ENCODE results near the gene MYLK.

Gene MYLK

DNA sequence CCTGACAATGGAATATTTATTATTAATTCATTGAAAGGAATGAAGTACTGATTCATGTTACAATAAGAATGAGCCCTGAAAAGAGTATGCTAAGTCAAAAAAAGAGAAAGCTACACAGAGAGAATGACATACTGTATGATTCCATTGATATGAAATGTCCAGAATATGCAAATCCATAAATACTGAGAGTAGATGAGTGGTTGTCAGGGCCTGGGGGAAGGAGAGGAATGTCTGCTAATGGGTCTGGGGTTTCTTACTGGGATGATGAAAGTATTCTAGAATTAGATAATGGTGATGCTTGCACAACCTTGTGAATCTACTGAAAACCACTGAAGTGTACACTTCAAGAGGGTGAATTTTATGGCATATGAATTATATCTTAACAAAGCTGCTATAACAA, 219.4 kb downstream of the MYLK start:
- H3K4me3 ChIP-seq (ENCODE audit: low read length), result no peak overlapping the region
- DNase-seq (ENCODE audit: low read depth), result no peak
- TF ChIP-seq, protein P1, sequence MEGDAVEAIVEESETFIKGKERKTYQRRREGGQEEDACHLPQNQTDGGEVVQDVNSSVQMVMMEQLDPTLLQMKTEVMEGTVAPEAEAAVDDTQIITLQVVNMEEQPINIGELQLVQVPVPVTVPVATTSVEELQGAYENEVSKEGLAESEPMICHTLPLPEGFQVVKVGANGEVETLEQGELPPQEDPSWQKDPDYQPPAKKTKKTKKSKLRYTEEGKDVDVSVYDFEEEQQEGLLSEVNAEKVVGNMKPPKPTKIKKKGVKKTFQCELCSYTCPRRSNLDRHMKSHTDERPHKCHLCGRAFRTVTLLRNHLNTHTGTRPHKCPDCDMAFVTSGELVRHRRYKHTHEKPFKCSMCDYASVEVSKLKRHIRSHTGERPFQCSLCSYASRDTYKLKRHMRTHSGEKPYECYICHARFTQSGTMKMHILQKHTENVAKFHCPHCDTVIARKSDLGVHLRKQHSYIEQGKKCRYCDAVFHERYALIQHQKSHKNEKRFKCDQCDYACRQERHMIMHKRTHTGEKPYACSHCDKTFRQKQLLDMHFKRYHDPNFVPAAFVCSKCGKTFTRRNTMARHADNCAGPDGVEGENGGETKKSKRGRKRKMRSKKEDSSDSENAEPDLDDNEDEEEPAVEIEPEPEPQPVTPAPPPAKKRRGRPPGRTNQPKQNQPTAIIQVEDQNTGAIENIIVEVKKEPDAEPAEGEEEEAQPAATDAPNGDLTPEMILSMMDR (conservative IDR thresholded peaks at IDR 0.05; ENCODE audit: low read length), result no peak

DNA sequence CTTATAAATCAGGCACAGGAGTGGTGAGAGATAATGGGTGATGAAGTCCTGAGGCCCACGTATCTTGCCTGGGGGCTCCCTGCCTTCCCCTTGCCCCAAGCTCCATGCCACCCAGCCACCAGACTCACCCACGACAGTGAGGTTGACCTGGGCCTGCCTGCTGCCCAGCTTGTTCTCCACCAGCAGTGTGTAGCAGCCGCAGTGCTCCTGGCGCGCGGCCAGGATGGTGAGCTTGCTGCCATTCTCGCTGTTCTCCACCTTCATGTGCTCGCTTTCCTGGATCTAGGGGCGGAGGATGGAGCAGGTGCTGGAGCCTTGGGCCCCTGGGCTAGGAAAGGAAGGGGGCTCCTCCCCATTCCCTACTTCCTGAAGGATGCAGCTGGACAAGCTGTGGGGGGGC, 220.2 kb downstream of the MYLK start:
- TF ChIP-seq, protein P1 (conservative IDR thresholded peaks at IDR 0.05; ENCODE audit: low read length), result no peak
- no peak for DNase-seq (ENCODE audit: low read depth)
- H3K4me3 ChIP-seq (ENCODE audit: low read length), result no peak overlapping the region

DNA sequence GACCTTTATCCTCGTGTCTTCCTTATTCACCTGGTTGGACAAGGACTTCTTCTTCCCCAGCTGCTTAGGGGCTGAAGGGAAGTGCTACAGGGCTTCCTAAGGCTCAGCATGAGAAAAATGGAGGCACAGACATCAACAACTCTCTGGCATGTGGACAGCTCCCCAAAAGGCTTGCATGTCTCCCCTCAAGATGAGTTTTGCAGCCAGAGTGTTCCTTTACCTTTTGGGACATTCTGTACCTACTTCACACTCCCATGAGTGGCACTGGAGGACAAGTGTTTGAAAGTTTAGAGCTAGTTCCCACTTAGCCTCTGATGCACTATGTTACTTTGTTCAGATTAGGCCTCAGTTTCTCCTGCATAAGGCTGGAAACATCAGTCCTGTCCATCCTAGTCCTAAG, 222.2 kb downstream of the MYLK start:
- TF ChIP-seq, protein P1 (conservative IDR thresholded peaks at IDR 0.05; ENCODE audit: low read length), result no peak
- DNase-seq (ENCODE audit: low read depth), result no peak

DNA sequence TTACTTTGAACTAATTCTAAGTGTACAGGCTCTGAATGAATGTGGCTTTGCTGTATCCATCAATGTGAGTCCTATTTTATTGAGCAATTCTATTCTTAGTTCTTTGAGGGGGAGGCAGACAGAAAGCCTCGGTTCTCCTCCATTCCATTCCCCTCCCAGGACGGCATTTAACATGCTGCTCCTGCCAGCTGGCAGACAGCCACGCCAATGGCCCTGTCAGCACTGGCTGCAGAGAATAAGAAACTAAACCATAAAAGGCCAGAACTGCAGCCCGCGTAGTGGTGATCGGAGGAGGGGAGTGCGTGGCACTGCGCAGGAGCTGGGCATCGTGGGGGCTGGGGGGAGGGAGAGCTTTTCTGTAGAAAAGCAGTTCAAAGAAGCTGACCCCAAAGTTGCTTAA, 223.2 kb downstream of the MYLK start:
- peak; percentile 99 for DNase-seq (ENCODE audit: low read depth)
- no peak overlapping the region for H3K4me3 ChIP-seq (ENCODE audit: low read length)

More for the DNA sequence above, 222.2 kb downstream of the MYLK start:
- H3K4me3 ChIP-seq (ENCODE audit: low read length), result no peak overlapping the region

DNA sequence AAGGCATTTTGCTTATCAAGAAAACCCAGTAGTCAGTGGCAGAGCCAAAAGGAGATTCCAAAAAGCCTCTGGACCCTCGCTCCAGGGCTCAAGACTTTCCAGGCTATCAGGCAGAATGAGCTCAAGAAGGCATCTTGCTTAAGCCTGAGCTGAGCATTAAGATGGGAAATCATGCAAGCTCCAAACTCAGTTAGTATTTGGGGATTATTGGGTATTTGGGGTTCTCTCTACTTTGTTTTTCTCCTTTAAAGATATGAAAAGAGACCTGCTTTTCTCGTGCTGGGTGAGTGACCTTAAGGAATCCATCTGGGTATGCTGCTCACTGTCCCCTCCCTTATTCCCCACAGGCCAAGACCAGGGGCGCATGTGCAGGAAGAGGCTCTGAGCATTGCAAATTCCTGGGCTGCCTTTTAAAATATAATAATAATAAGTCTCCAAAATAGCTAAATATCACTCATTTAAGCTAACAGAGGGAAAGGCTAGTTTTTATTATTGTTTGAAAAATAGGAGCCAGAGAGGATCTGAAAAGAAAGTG, 223.9 kb downstream of the MYLK start:
- no peak overlapping the region for H3K4me3 ChIP-seq (ENCODE audit: low read length)
- TF ChIP-seq, protein P1 (conservative IDR thresholded peaks at IDR 0.05; ENCODE audit: low read length), result no peak
- peak; percentile 30 for DNase-seq (ENCODE audit: low read depth)

More for the DNA sequence above, 223.2 kb downstream of the MYLK start:
- TF ChIP-seq, protein P1 (conservative IDR thresholded peaks at IDR 0.05; ENCODE audit: low read length), result no peak

DNA sequence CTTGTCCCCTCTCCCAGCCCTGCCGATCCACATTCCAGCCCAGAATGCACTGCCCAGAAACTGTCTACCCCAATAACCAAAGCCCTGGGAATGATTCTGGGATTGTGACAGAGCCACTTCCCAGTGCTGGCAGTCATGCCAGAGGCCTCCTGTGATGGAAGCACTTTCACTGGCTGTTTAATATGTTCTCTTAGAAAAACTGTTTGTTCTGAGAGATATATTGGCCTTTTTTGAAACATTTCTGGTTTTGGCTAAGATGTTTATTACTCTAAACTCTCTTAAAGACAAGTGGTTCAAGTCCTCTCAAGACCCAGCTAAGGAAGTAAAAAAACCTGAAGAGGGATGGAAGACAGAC, 225.3 kb downstream of the MYLK start:
- TF ChIP-seq, protein P1 (conservative IDR thresholded peaks at IDR 0.05; ENCODE audit: low read length), result no peak
- DNase-seq (ENCODE audit: low read depth), result peak; percentile 55
- H3K4me3 ChIP-seq (ENCODE audit: low read length), result no peak overlapping the region

DNA sequence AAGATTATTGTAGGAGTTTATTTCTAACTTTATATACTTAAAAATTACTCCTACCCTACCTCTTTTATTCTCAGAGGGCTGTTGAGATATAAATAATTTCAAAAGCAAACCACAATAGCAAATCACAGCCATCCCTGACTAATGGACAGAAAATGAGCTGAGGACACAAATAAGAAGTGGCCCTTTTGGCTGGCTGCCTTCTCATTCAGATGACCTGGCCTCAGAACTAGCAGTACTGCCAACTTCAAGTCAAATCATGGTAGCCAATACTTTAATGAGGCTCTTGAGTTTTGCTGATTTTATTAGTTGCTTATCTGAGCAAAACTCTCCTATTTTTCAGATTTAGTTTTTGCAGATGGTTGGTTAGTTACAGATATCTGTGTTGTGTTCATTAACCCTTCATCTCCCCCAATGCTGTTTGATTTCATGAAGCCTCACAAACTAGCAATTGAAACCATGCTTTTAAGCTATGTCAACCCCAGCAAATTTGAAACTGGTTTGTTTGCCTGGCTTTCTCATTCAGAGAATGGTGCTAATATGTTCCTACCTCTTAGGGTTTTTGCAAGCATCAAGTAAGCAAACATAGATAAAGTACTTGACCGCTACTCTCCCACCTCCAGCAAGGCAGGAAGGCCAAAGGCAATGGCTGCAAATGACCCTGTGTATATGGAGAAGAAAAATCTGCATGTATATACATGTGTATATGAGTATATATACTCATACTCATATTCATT, 225.8 kb downstream of the MYLK start:
- DNase-seq (ENCODE audit: low read depth), result peak; percentile 85
- TF ChIP-seq, protein P1 (conservative IDR thresholded peaks at IDR 0.05; ENCODE audit: low read length), result no peak
- no peak overlapping the region for H3K4me3 ChIP-seq (ENCODE audit: low read length)

All from AG10803 (cell line).